HG03378 (cell line): ENCODE measurements around the gene TMEM126B.

Experiments
- ATAC-seq: cut with Tn5 transposase; IDR thresholded peaks from one replicate; pipeline ENCODE4 v1.9.1; 2021; ENCODE audit warnings: mild to moderate bottlenecking, moderate library complexity; ENCODE audit not compliant: unreplicated experiment

Gene TMEM126B

DNA sequence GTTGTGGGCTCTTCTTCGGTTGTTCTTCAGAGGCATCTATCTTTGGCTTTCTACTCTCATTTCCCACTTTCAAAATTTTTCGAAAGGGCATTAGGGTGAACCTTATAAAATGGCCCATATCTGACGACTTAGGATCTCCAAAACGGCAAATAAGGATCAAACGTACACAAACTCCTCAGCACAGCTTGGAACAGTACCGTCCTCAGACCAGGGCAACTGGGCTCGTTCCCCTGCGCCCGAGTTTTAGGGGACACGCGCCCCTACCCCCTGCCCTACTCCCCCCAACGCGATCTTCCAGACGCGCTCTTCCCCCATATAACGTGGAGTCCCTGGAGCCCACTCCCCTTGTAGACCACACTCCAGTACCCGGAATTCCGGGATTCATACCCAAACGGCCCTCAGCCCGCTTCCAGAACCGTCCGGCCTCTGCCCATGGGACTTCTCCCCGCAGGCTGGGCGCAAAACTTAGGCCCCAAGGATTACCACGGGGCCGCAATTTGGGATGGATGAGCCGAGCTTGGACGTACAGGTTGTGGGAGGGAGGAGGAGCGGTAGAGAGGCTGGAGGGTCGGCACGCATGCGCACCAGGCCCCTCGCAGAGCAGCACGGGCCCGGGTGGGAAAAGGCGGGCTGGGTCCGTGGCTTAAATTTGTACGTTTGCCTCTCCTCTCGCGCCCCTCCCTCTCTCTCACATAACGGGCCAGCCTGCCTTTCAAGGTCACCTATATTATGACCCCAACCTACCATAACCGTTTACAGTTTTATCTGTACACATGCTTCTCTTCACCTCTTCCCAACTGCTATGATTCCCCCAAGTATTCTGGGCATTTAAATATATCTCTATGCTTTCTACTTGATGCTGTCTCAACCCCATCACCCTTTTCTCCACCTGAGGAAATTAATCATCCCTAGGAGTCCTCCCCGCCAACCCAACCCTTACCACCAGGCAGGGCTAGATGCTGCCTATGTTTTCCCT, 54.2 kb downstream of the TMEM126B start:
- ATAC-seq = no peak

DNA sequence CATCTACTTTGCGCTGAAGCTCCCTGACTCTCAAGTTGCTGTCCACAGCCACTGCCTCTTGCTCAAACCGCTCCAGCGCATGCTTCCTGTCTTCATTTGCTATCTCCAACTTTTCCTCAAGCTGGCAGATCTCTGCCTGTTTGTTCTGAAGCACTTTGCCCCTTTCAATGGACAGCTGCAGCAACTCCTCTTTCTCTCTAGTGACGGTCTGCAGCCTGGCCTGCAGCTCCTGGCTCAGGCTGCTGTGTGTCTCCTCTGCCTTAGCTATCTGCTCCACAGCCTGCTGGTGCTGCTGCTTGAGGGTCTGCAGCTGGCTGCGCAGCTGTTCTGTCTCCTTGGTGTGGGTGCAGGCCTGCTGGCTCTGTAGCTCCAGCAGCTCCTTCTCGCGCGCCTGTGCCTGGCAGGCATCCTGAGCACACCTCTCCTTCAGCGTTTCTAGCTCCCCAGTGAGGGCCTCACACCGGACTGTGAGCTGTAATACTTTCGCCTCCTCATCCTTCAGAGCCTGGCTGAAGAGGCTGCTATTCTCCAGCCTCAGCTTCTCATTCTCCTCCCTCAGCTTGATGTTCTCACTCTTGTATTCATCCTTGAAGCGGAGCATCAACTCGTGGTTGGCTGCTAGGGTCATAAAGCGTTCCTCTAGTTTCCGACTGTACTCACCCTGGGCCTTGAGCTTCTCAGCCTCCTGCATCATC, 56.9 kb downstream of the TMEM126B start:
- ATAC-seq = no peak

DNA sequence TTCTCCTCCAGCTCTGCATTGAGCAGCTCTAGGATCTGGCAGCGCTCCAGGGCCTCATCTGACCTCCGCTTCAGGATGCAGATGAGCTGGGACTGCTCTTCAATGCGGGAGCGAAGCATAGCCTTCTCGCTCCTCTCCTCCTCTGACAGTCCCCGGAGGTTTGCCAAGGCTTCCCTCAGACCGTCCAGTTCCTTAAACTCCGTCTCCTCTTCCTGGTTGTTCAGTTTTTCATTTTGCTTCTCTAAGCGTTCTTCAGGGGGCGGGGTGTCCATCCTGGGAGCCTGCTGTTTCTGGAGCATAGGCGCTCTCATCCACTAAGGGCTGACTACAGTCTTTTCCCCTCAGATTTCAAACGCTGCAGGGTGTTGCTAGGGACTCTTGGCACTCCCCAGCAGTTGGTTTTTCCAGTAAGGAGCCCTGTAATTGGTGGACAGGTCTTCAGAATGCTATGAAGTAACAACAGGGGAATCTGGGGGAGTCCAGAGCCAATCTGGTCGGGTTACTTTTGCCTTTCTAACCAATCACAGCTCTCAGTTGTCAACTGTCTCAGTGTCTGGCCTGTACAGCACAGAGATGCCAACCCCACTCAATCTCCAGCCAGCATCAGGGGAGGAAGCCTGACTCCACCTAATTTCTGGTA, 57.5 kb downstream of the TMEM126B start, which contains the start of gene CCDC89:
Gene CCDC89 (minus strand): TSS at position 376 of the 640 bp plus-strand sequence. CDS start 65 bp downstream, at position 311.
- no peak for ATAC-seq
